ENCODE measurements around the gene AEBP2.

AEBP2 gene

DNA sequence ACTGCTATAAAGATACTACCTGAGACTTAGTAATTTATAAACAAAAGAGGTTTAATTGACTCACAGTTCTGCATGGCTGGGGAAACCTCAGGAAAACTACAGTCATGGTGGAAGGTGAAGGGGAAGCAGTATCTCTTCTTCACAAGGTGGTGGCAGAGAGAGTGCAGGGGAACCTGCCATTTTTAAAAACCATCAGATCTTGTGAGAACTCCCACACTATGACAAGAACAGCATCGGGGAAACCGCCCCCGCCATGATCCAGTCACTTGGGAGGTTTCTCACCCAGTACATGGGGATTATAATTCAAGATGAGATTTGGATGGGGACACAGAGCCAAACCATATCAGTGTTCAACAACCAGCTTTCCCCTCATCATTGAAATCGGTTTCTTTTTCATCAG lies 49.9 kb downstream of the AEBP2 start:
- H3K4me1 ChIP-seq (ENCODE audit: low read length), result no peaks in the 10 kb centered on the region
- no peak overlapping the region for H2AFZ ChIP-seq (ENCODE audit: low read length)
- H3K79me2 ChIP-seq (ENCODE audit: low read length), result peaks cover 60% of the 10 kb centered on the region
- no peak overlapping the region for H3K9ac ChIP-seq (ENCODE audit: low read length)
- no peaks in the 10 kb centered on the region; the same call in 1 of the 2 replicates for H3K36me3 ChIP-seq (replicated peaks; ENCODE audit: insufficient read depth, low read length)
- H3K27ac ChIP-seq (ENCODE audit: low read length), result no peak overlapping the region
- H3F3A ChIP-seq (ENCODE audit: insufficient read depth, low read length), result no peaks in the 10 kb centered on the region
- H3K9me2 ChIP-seq (replicated peaks; ENCODE audit: insufficient read depth, low read length), result no peaks in the 10 kb centered on the region
- no peak overlapping the region for H3K4me2 ChIP-seq (ENCODE audit: low read depth, low read length)
- no peak overlapping the region for H3K4me3 ChIP-seq (ENCODE audit: low read length)
- DNase-seq, result no peak
- no peaks in the 10 kb centered on the region for H4K20me1 ChIP-seq (ENCODE audit: insufficient read depth, low read length)
- H3K27me3 ChIP-seq (replicated peaks; ENCODE audit: insufficient read depth, low read length), result no peaks in the 10 kb centered on the region
- no peaks in the 10 kb centered on the region for H3K9me3 ChIP-seq (replicated peaks; ENCODE audit: insufficient read depth, low read length)
- TF ChIP-seq EZH2 (optimal IDR thresholded peaks at IDR 0.05; ENCODE audit: low read depth, low read length), result no peak
- TF ChIP-seq, protein P1, sequence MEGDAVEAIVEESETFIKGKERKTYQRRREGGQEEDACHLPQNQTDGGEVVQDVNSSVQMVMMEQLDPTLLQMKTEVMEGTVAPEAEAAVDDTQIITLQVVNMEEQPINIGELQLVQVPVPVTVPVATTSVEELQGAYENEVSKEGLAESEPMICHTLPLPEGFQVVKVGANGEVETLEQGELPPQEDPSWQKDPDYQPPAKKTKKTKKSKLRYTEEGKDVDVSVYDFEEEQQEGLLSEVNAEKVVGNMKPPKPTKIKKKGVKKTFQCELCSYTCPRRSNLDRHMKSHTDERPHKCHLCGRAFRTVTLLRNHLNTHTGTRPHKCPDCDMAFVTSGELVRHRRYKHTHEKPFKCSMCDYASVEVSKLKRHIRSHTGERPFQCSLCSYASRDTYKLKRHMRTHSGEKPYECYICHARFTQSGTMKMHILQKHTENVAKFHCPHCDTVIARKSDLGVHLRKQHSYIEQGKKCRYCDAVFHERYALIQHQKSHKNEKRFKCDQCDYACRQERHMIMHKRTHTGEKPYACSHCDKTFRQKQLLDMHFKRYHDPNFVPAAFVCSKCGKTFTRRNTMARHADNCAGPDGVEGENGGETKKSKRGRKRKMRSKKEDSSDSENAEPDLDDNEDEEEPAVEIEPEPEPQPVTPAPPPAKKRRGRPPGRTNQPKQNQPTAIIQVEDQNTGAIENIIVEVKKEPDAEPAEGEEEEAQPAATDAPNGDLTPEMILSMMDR (IDR thresholded peaks at IDR 0.05; ENCODE audit: low read length), result no peak
- TF ChIP-seq EZH2phosphoT487 (IDR thresholded peaks at IDR 0.05; ENCODE audit: low read length), result no peak

DNA sequence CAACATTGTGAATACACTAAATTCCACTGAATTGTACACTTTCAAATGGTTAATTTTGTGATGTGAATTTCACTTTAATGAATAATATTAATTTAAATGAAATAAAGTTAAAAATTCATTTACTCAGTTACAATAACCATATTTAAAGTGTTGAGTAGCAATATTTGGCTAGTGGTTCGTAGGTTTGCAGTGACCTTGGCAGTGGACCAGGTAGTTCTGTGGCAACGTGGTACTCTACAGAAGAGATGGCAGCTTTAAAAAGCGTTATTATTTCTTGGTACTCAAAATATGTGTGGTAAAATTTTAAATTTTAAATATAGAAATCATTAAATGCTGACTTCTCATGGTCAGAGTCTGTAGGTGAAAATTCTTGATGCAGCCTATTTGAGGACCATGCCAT lies 51.6 kb downstream of the AEBP2 start:
- Histone ChIP-seq H3K4me3 (ENCODE audit: low read length) (no peak overlapping the region), H4K20me1 (ENCODE audit: insufficient read depth, low read length) (no peaks in the 10 kb centered on the region), H3K9me2 (replicated peaks; ENCODE audit: insufficient read depth, low read length) (no peaks in the 10 kb centered on the region), H3K27me3 (replicated peaks; ENCODE audit: insufficient read depth, low read length) (no peaks in the 10 kb centered on the region), H3K36me3 (replicated peaks; ENCODE audit: insufficient read depth, low read length) (no peaks in the 10 kb centered on the region; the same call in 1 of the 2 replicates), H3K9me3 (replicated peaks; ENCODE audit: insufficient read depth, low read length) (no peaks in the 10 kb centered on the region), H3K27ac (ENCODE audit: low read length) (no peak overlapping the region), H2AFZ (ENCODE audit: low read length) (no peak overlapping the region), H3F3A (ENCODE audit: insufficient read depth, low read length) (no peaks in the 10 kb centered on the region), H3K4me2 (ENCODE audit: low read depth, low read length) (no peak overlapping the region), H3K4me1 (ENCODE audit: low read length) (no peaks in the 10 kb centered on the region), H3K79me2 (ENCODE audit: low read length) (peaks cover 52% of the 10 kb centered on the region), H3K9ac (ENCODE audit: low read length) (no peak overlapping the region)
- TF ChIP-seq EZH2 (optimal IDR thresholded peaks at IDR 0.05; ENCODE audit: low read depth, low read length), result no peak
- no peak for TF ChIP-seq EZH2phosphoT487 (IDR thresholded peaks at IDR 0.05; ENCODE audit: low read length)
- TF ChIP-seq, protein P1 (IDR thresholded peaks at IDR 0.05; ENCODE audit: low read length), result no peak
- DNase-seq, result no peak

DNA sequence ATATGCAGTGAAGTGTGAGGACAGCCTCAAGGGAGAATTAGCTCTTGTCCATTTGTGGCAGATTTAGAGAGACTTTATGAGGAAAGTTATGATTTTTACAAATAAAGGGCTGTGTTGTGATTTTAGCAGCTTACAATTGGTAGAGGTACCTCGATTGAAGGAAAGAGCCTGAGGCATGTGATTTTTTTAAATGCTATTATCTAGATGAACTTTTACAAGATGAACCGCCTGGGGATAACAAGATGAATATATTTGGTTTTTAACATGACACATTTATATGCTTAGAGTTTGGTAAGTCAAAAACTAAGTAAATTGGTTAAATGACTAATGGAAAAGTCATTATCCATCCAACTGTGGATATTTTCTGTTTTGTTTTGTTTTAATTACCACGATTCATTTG lies 52.6 kb downstream of the AEBP2 start:
- Histone ChIP-seq H3K4me3 (ENCODE audit: low read length) (no peak overlapping the region), H3K9me3 (replicated peaks; ENCODE audit: insufficient read depth, low read length) (no peaks in the 10 kb centered on the region), H3K27ac (ENCODE audit: low read length) (no peak overlapping the region), H3F3A (ENCODE audit: insufficient read depth, low read length) (no peaks in the 10 kb centered on the region), H3K9me2 (replicated peaks; ENCODE audit: insufficient read depth, low read length) (no peaks in the 10 kb centered on the region), H3K4me2 (ENCODE audit: low read depth, low read length) (no peak overlapping the region), H2AFZ (ENCODE audit: low read length) (no peak overlapping the region), H3K4me1 (ENCODE audit: low read length) (no peaks in the 10 kb centered on the region), H3K36me3 (replicated peaks; ENCODE audit: insufficient read depth, low read length) (no peaks in the 10 kb centered on the region; the same call in 1 of the 2 replicates), H3K9ac (ENCODE audit: low read length) (no peak overlapping the region), H4K20me1 (ENCODE audit: insufficient read depth, low read length) (no peaks in the 10 kb centered on the region), H3K79me2 (ENCODE audit: low read length) (peaks cover 46% of the 10 kb centered on the region), H3K27me3 (replicated peaks; ENCODE audit: insufficient read depth, low read length) (no peaks in the 10 kb centered on the region)
- TF ChIP-seq EZH2 (optimal IDR thresholded peaks at IDR 0.05; ENCODE audit: low read depth, low read length) (no peak), EZH2phosphoT487 (IDR thresholded peaks at IDR 0.05; ENCODE audit: low read length) (no peak)
- TF ChIP-seq, protein P1 (IDR thresholded peaks at IDR 0.05; ENCODE audit: low read length), result no peak
- no peak for DNase-seq
